NK-92 treated with Interleukin-12 subunit alpha and Interleukin-12 subunit beta, amount 100 ng/mL, for 24 hours (cell line): ENCODE results near the gene RPS6KB2.
"Not testable (repeated sequence)": the region's sequence is repeated elsewhere in the genome, so short reads cannot be mapped to it uniquely, and the experiment has no call there.

ENCODE experiments used
- DNase-seq: peaks from one replicate; lab custom pipeline; 2025; lab: John Stamatoyannopoulos, UW

The RPS6KB2 gene

GRCh38 chr11:67410984-67411784, 17.1 kb upstream of the RPS6KB2 start:
- no peak for DNase-seq

GRCh38 chr11:67411785-67412152, 16.5 kb upstream of the RPS6KB2 start:
- DNase-seq: no peak

DNA sequence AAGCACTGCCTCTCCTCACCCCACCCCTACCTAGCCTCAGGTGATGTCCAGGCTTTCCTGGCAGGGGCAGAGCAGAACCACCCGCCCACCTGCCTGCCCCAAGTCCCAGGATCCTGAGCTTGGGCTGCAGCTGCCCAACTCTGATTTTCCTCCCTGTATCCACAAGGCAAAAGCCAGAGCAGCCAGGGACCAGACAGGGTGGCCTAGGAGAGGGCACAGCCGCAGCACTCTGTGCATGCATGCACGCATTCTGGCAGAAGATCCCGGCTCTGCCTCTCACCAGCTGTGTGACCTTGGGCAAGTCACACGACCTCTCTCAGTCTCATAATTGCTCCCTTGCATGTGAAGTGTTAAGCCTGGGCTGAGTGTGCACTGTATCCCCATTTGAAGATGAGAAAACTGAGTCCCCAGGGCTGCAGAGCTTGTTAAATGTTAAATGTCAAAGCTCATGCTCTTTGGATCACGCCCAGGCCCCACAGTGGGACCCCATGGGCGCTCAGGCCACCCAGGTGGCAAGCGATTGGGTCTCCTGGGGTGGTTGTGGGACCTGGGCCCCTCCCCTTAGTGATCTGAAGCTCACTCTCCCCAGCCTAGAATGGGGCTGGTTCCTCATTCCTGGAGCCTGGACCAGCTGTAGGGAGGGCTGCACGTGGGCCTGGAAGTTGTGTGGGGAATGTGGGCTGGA, 15.7 kb upstream of the RPS6KB2 start:
- DNase-seq: no peak

- no peak for DNase-seq
These were observed 14.9 kb upstream of the RPS6KB2 start for GRCh38 chr11:67413266-67413849.

DNA sequence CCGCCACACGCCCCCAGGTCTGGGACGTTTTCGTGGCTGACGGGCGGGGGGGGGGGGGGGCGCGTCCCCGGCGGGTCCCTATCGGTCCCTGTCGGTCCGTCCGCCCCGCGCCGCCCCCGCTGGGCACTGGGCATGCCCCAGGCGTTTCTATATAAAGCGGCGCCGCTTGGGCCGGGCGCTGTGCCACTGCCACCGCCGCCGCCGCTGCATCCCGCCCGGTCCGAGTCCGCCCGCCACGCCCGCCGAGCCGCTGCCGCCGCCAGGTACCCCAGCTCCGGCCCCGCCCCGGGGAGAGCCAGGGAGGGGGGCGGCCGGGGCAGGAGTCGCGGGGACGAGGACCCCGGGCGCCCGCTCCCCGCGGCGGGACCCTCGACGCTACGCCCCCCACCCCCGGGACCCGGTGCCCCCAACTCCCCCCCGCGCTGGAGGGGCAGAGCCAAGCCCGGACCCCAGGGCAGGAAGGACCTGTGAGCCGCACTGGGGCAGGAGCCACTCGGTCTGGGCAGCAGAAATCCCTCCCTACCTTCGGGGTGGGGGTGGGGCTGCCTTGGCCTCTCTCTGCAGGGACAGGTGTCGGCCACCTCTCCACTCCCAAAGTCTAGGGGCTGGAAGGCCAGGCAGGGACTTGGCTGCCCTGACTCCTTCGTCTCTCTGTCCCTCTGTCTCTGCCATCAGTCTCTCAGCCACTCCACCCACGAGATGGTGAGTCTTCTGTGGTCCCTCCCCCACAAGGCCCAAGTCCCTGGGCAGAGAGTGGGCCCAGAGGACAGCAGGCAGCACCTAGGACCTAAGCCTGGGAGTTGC, 12.6 kb upstream of the RPS6KB2 start, which contains the start of gene CARNS1:
Gene CARNS1, plus strand, starts transcription at position 178 of the 804 bp plus-strand sequence. Its CDS starts 522 bp downstream, at position 700.
- no peak for DNase-seq

GRCh38 chr11:67416416-67417335, 11.6 kb upstream of the RPS6KB2 start:
- no peak for DNase-seq

- DNase-seq: no peak
These were observed 10.9 kb upstream of the RPS6KB2 start for GRCh38 chr11:67417425-67417824.

DNA sequence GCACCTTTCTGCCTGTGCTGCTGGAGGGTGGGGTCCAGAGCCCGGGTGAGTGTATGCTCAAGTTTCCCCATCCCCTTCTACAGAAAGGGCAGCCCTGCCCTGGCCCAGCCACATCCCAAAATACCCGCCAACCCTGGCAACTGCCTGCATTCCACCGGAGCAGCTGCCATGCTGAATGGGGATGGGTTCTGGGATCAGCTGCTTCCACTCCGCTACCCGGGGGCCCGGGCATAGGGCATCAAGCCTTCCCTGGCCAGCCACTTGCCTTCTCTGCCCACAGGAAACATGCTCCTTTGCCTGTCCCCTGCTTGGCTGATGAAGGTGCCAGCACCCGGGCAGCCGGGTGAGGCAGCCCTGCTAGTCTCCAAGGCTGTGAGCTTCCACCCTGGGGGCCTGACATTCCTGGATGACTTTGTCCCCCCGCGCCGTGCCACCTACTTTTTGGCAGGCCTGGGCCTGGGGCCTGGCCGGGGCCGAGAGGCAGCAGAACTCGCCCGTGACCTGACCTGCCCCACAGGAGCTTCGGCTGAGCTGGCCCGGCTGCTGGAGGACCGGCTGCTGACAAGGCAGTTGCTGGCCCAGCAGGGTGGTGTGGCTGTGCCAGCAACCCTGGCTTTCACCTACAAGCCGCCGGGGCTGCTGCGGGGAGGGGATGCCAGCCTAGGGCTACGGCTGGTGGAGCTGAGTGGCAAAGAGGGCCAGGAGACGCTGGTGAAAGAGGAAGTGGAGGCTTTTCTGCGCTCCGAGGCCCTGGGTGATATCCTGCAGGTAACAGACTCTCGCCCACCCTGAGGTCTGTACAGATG, 9.6 kb upstream of the RPS6KB2 start:
- no peak for DNase-seq

DNA sequence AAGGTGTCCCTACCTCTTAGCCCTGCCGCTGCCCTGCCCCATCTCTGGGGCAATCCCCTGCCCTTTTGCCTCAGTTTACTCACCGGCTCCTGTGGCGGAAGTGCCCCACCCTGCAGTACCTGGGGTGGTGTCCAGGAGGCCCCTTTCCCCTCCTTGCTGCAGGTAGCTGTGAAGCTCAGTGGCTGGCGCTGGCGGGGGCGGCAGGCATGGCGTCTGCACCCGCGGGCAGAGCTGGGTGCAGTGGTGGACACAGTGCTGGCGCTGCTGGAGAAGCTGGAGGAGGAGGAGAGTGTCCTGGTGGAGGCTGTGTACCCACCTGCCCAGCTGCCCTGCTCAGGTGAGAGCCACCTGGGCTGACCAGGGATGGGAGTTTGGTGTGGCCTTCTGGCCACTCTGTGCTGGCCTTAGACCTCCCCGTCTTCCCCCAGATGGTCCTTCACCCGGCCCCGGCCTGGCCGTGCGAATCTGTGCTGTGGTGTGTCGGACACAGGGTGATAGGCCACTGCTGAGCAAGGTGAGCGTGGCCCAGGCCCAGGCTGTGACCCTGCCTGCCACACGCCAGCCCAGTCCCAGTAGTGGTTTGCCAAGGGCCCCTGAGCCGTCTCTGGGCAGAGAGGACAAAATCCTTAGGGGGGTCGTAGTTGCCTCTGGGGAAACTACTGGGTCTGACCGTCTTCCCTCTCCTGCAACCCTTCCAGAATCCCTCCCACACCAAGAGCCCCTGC, 8.8 kb upstream of the RPS6KB2 start:
- DNase-seq: no peak

GRCh38 chr11:67420147-67420645, 8.1 kb upstream of the RPS6KB2 start:
- no peak for DNase-seq

DNA sequence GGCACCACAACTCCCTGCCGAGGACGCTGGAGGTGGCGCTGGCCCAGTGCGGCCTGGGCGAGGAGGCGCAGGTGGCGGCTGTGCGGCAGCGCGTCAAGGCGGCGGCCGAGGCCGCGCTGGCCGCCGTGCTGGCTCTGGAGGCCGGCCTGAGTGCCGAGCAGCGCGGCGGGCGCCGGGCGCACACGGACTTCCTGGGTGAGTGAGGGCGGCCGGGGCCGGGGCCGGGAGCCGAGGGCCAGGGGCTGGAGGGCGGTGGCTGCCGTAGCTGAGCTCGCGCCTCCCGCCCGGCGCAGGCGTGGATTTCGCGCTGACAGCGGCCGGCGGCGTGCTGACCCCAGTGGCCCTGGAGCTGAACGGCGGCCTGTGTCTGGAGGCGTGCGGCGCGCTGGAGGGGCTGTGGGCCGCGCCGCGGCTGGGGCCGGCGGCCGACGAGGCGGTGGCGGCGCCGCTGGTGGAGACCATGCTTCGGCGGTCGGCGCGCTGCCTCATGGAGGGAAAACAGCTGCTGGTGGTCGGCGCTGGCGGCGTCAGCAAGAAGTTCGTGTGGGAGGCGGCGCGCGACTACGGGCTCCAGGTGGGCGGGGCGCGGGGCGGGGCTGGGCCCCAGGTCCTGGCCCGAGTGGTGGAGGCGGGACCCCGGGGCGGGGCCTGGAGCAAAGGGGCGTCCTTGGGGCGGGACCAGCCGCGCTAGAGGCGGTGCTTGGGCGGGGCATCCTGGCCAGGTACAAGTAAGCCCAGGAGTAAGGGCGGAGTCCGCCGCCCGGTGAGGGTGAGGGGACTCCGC, 7.5 kb upstream of the RPS6KB2 start:
- DNase-seq: peak; percentile 97

DNA sequence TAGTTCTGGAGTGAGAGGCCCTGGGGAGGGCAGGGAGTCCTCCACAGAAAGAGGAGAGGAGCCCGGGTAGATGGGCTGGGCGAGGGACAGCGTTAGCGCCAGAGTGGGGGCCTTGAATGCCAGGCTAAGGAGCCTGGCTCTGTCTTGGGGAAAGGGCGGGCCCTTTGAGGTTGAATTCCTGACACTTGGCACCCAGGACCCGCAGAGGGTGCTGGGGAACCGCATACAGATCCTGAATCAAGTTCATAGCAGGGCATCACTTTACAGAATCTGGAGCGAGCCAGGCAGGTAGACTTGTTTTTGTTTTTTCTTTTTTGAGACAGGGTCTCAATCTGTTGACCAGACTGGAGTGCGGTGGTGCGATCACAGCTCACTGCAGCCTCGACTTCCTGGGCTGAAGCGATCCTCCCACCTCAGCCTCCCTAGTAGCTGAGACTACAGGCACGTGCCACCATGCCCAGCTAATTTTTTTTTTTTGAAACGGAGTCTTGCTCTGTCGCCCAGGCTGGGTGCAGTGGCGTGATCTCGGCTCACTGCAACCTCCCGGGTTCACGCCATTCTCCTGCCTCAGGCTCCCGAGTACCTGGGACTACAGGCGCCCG, 6.8 kb upstream of the RPS6KB2 start:
- no peak for DNase-seq

- DNase-seq: no peak
These were observed 5.4 kb upstream of the RPS6KB2 start for GRCh38 chr11:67422891-67423290.

DNA sequence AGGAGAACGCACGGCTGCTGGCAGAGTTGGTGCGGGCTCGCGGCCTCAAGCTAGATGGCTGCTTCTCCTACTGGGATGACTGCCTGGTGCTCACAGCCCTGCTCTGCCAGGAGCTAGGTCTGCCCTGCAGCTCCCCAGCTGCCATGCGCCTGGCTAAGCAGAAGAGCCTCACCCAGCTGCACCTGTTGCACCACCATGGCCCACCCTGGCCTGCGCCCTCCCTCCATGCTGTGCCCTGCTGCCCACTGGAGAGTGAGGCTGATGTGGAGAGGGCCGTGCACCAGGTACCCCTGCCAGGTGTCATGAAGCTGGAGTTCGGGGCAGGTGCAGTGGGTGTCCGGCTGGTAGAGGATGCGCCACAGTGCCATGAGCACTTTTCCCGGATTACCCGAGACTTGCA, 4.8 kb upstream of the RPS6KB2 start:
- no peak for DNase-seq

- no peak for DNase-seq
These were observed 4.2 kb upstream of the RPS6KB2 start for GRCh38 chr11:67423891-67424613.

DNA sequence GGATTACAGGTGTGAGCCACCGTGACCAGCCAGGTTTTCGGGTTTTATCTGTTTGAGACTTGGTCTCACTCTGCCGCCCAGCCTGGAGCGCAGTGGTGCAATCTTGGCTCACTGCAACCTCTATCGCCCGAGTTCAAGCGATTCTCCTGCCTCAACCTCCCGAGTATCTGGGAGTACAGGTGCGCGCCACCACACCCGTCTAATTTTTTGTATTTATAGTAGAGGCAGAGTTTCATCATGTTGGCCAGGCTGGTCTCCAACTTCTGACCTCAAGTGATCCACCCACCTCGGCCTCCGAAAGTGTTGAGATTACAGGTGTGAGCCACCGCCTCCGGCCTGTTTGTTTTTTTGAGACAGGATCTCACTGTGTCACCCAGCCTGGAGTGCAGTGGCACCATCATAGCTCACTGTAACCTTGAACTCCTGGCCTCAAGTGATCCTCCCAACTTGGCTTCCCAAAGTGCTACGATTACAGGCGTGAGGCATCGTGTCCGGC, 882 bp upstream of the RPS6KB2 start:
- not testable (repeated sequence) for DNase-seq

DNA sequence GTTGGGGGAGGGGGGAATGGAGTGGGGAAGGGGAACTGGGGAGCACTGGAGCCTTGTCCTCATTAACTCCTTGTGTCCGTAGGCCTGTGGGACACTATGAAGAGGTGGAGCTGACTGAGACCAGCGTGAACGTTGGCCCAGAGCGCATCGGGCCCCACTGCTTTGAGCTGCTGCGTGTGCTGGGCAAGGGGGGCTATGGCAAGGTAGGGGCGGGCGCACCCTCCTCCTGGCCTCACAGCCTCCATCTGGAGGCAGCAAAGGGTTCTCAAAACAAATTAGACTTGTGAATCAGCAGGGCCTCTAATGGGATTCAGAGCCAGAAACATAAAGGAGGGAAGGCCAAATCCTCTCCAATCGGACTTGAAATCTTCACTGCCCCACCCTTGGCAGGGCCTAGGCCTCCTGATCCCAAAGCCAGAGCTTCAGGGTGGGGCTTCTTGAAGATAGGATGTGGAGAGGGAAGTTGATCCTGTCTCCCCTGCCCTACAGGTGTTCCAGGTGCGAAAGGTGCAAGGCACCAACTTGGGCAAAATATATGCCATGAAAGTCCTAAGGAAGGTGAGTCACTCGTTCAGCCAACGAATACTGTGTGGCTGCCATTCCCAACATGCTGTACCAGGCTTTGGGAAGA, 859 bp downstream of the RPS6KB2 start:
- no peak for DNase-seq
